Activated T-helper 2 cell treated with anti-CD3 and anti-CD28 coated beads, Interferon-gamma antibody, Interleukin-2, Interleukin-4, amounts not matched to agents 10 μg/mL and 5 μg/mL and 100 μg/mL, durations not matched to agents 14 hours and 24 hours and 36 hours (primary cell): ENCODE results near the gene DNAJC24. TPM values are rescaled to one million over a fixed set of nuclear protein-coding genes. Genes with fewer than 3 reads are reported as not detected.
A peak's percentile ranks its signal among the peaks of the same experiment; 100 is the strongest.
"Not testable (repeated sequence)": the region's sequence is repeated elsewhere in the genome, so short reads cannot be mapped to it uniquely, and the experiment has no call there.

Experiments
- DNase-seq: peaks from one replicate; pipeline ENCODE4 v3.0.0; 2021; ENCODE audit warnings: low spot score
- H3K27ac Mint-ChIP-seq: one replicate; pipeline ENCODE4 v1.8.0; 2021; ENCODE audit warnings: mixed read lengths
- H3K27me3 Mint-ChIP-seq: one replicate; pipeline ENCODE4 v1.8.0; 2021; ENCODE audit warnings: low read depth, mixed read lengths
- H3K36me3 Mint-ChIP-seq: one replicate; pipeline ENCODE4 v1.8.0; 2021; ENCODE audit warnings: low read depth, mixed read lengths
- H3K4me1 Mint-ChIP-seq: one replicate; pipeline ENCODE4 v1.8.0; 2021; ENCODE audit warnings: low read depth, mixed read lengths
- H3K4me3 Mint-ChIP-seq: one replicate; pipeline ENCODE4 v1.8.0; 2021; ENCODE audit warnings: low read depth, mild to moderate bottlenecking, moderate library complexity, mixed read lengths
- H3K9me3 Mint-ChIP-seq: one replicate; pipeline ENCODE4 v1.8.0; 2021; ENCODE audit warnings: mixed read lengths
- intact Hi-C: fragments of 100-400 bp; cut with micrococcal nuclease; formaldehyde crosslinking; loops from one replicate; pipeline ENCODE4 v1.15.1; 2023
- total RNA-seq: library from RNA; stranded (reverse); gene quantifications from 2 replicates; pipeline ENCODE4 v1.2.3, GENCODE V29; 2022

The DNAJC24 gene
- 19.6 and 20.7 TPM in 2 replicates for total RNA-seq

- no peaks in the 10 kb centered on the region for H3K9me3 Mint-ChIP-seq
- H3K27me3 Mint-ChIP-seq = peaks cover 19% of the 10 kb centered on the region
- H3K4me1 Mint-ChIP-seq = peaks cover 31% of the 10 kb centered on the region
- peak within 1 kb of the TSS; percentile 94 for H3K27ac Mint-ChIP-seq
- peaks cover 3% of the 10 kb centered on the region for H3K36me3 Mint-ChIP-seq
- intact Hi-C loops = loop anchor here (2.0 kb wide), 1 partner anchor 139 kb away; the partner anchor contains the start of genes ELP4 and IMMP1L
- DNase-seq = peak; percentile 88
- H3K4me3 Mint-ChIP-seq = peak within 1 kb of the TSS; percentile 98
These were observed at the start of gene DNAJC24, which contains the start of gene DCDC1 for GRCh38 chr11:31369348-31370329. Gene DNAJC24, plus strand, starts transcription at chr11:31369860. Its CDS starts 889 bp downstream, at chr11:31370749. Gene DCDC1, minus strand, starts transcription at chr11:31369739. Its CDS starts 41,459 bp downstream, at chr11:31328280.

- H3K4me1 Mint-ChIP-seq, H3K27me3 Mint-ChIP-seq, H3K27ac Mint-ChIP-seq, intact Hi-C loops, H3K4me3 Mint-ChIP-seq, DNase-seq, H3K36me3 Mint-ChIP-seq, H3K9me3 Mint-ChIP-seq: not testable (repeated sequence)
These were observed 48.2 kb upstream of the DNAJC24 start for GRCh38 chr11:31321494-31321893.

GRCh38 chr11:31323145-31323544 lies 46.5 kb upstream of the DNAJC24 start:
- Mint-ChIP-seq H3K4me1 (peaks cover 5% of the 10 kb centered on the region), H3K27me3 (no peaks in the 10 kb centered on the region), H3K4me3 (no peak overlapping the region), H3K9me3 (peaks cover 5% of the 10 kb centered on the region), H3K36me3 (no peaks in the 10 kb centered on the region), H3K27ac (no peak overlapping the region)
- intact Hi-C loops = no loop called here
- no peak for DNase-seq

- no peak overlapping the region for H3K4me3 Mint-ChIP-seq
- H3K27ac Mint-ChIP-seq = no peak overlapping the region
- intact Hi-C loops = no loop called here
- H3K36me3 Mint-ChIP-seq = no peaks in the 10 kb centered on the region
- H3K27me3 Mint-ChIP-seq = no peaks in the 10 kb centered on the region
- H3K4me1 Mint-ChIP-seq = peaks cover 5% of the 10 kb centered on the region
- peaks cover 5% of the 10 kb centered on the region for H3K9me3 Mint-ChIP-seq
- no peak for DNase-seq
These were observed 44.5 kb upstream of the DNAJC24 start for GRCh38 chr11:31325160-31325559.

GRCh38 chr11:31326470-31327148 lies 43.1 kb upstream of the DNAJC24 start:
- peaks cover 1% of the 10 kb centered on the region for H3K9me3 Mint-ChIP-seq
- no peaks in the 10 kb centered on the region for H3K27me3 Mint-ChIP-seq
- DNase-seq = no peak
- H3K4me3 Mint-ChIP-seq = peak overlapping the region; percentile 43
- H3K4me1 Mint-ChIP-seq = peaks cover 5% of the 10 kb centered on the region
- no peaks in the 10 kb centered on the region for H3K36me3 Mint-ChIP-seq
- intact Hi-C loops = no loop called here
- no peak overlapping the region for H3K27ac Mint-ChIP-seq

DNA sequence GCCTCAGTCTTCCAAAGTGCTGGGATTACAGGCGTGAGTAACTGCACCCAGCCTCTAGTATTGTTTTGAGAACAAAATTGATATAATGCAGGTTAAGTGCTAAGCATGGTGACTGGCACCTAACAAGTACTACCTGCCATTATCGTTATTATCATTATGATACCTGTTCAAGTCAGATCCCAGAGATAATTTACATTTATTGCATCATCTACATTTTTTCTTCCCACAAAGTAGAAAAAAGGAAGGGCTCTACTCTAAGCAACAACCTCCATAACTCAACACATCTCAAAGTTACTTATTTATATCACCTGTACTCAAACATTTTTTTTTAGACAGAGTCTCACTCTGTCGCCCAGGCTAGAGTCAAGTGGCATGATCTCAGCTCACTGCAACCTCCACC lies 42.2 kb upstream of the DNAJC24 start:
- no peaks in the 10 kb centered on the region for H3K36me3 Mint-ChIP-seq
- intact Hi-C loops = no loop called here
- H3K27me3 Mint-ChIP-seq = no peaks in the 10 kb centered on the region
- peaks cover 5% of the 10 kb centered on the region for H3K4me1 Mint-ChIP-seq
- DNase-seq = no peak
- H3K4me3 Mint-ChIP-seq = peak overlapping the region; percentile 43
- H3K27ac Mint-ChIP-seq = no peak overlapping the region
- no peaks in the 10 kb centered on the region for H3K9me3 Mint-ChIP-seq

- H3K4me3 Mint-ChIP-seq = no peak overlapping the region
- peaks cover 5% of the 10 kb centered on the region for H3K4me1 Mint-ChIP-seq
- H3K9me3 Mint-ChIP-seq = no peaks in the 10 kb centered on the region
- H3K27me3 Mint-ChIP-seq = no peaks in the 10 kb centered on the region
- no peak overlapping the region for H3K27ac Mint-ChIP-seq
- DNase-seq = no peak
- no peaks in the 10 kb centered on the region for H3K36me3 Mint-ChIP-seq
- intact Hi-C loops = no loop called here
These were observed 41.0 kb upstream of the DNAJC24 start for GRCh38 chr11:31328697-31329096.

- intact Hi-C loops = no loop called here
These were observed 31.9 kb upstream of the DNAJC24 start for GRCh38 chr11:31337806-31338205.

GRCh38 chr11:31340903-31341572 lies 28.6 kb upstream of the DNAJC24 start:
- no peaks in the 10 kb centered on the region for H3K9me3 Mint-ChIP-seq
- no peaks in the 10 kb centered on the region for H3K4me1 Mint-ChIP-seq
- no peak overlapping the region for H3K4me3 Mint-ChIP-seq
- peaks cover 6% of the 10 kb centered on the region for H3K27me3 Mint-ChIP-seq
- no peaks in the 10 kb centered on the region for H3K36me3 Mint-ChIP-seq
- intact Hi-C loops = no loop called here
- DNase-seq = no peak
- no peak overlapping the region for H3K27ac Mint-ChIP-seq

More at GRCh38 chr11:31337806-31338205, 31.9 kb upstream of the DNAJC24 start:
- H3K27me3 Mint-ChIP-seq = peaks cover 6% of the 10 kb centered on the region
- no peaks in the 10 kb centered on the region for H3K9me3 Mint-ChIP-seq
- H3K4me1 Mint-ChIP-seq = no peaks in the 10 kb centered on the region
- H3K4me3 Mint-ChIP-seq = no peak overlapping the region
- H3K36me3 Mint-ChIP-seq = no peaks in the 10 kb centered on the region
- DNase-seq = no peak
- H3K27ac Mint-ChIP-seq = no peak overlapping the region

DNA sequence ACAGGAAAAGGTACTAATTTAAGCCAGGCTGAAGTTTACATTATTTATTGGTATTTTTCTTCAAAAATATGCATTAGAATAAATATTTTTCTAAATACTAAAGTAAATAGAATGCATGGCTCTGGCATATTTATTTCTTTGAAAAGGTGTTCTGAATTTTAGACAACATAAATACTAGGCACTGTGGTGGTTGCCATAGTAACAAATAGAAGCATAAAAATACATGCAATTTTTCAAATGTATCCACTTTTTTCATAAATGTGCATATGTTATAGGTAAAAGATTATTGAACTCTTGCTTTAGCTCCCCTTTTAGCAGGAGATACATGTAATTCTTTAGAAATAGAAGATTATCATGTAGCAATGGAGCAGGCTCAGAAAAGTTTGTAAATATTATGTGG lies 18.5 kb upstream of the DNAJC24 start:
- no peaks in the 10 kb centered on the region for H3K9me3 Mint-ChIP-seq
- DNase-seq = no peak
- no peaks in the 10 kb centered on the region for H3K36me3 Mint-ChIP-seq
- H3K27me3 Mint-ChIP-seq = peaks cover 5% of the 10 kb centered on the region
- H3K4me1 Mint-ChIP-seq = no peaks in the 10 kb centered on the region
- intact Hi-C loops = no loop called here
- no peak overlapping the region for H3K27ac Mint-ChIP-seq
- H3K4me3 Mint-ChIP-seq = no peak overlapping the region

GRCh38 chr11:31355131-31355530 lies 14.5 kb upstream of the DNAJC24 start:
- H3K4me3 Mint-ChIP-seq = no peak overlapping the region

DNA sequence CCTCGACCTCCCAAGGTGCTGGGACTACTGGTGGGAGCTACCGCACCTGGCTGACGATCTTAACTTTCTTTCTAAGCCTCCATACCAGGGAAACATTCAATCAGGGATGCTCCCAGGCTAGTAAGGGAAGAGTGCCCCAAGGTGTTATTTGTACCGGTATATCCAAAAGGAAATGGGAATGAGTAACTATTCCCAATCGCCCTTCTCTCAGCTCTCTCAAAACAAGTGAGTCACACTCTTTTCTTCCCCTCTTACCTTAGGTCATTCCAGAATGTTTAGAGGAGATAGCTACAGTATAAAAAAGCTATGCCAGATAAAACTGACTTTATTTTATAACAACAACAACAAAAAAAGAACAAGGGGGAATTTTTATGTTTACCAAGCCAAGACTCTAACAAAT lies 13.8 kb upstream of the DNAJC24 start:
- no peak for DNase-seq

More at GRCh38 chr11:31355131-31355530, 14.5 kb upstream of the DNAJC24 start:
- intact Hi-C loops = no loop called here
- no peaks in the 10 kb centered on the region for H3K4me1 Mint-ChIP-seq
- no peaks in the 10 kb centered on the region for H3K9me3 Mint-ChIP-seq
- H3K36me3 Mint-ChIP-seq = no peaks in the 10 kb centered on the region
- DNase-seq = no peak
- H3K27ac Mint-ChIP-seq = no peak overlapping the region
- H3K27me3 Mint-ChIP-seq = peaks cover 5% of the 10 kb centered on the region

More for the DNA sequence above, 13.8 kb upstream of the DNAJC24 start:
- intact Hi-C loops = no loop called here
- H3K27ac Mint-ChIP-seq = no peak overlapping the region
- H3K27me3 Mint-ChIP-seq = peaks cover 5% of the 10 kb centered on the region
- no peaks in the 10 kb centered on the region for H3K9me3 Mint-ChIP-seq
- H3K4me1 Mint-ChIP-seq = no peaks in the 10 kb centered on the region
- H3K36me3 Mint-ChIP-seq = no peaks in the 10 kb centered on the region
- no peak overlapping the region for H3K4me3 Mint-ChIP-seq
